Measurements from ENCODE around the gene ARHGEF33.

ARHGEF33 gene

DNA sequence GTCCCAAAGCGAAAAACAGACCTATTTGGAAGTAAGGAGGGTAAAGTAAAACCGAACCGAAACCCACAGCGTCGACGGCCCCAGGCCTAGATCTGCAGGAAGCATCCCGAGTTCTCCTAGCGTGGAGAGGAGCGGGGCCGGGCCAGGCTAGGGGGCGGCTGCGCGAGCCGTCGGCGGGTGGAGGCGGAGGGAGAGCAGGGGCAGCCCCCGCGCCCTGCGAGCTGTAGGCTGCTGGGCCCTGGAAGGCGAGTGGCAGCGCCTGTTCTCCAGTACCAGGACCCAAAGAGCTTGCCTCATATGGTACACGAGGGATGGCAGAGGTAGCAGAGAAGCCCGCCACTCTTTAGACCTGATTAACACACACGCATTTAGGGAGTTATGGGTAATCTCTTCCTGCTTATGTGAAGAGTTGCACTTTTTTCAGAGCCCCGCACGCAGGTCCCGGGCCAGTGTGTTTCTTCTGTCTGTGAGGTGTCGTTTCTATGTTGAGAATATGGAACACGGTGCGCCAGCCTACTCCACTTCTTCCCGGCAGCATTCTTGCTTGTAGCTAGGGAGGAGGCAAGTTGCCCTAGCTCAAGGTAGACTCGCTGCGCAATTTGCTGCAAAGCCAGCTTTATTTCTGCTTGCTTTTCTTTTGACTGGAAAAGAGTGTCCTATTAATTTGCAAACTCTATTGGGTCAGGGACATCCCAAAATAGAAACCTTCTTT, 71.1 kb downstream of the ARHGEF33 start:
- DNase-seq (ENCODE audit: low read depth): no peak

DNA sequence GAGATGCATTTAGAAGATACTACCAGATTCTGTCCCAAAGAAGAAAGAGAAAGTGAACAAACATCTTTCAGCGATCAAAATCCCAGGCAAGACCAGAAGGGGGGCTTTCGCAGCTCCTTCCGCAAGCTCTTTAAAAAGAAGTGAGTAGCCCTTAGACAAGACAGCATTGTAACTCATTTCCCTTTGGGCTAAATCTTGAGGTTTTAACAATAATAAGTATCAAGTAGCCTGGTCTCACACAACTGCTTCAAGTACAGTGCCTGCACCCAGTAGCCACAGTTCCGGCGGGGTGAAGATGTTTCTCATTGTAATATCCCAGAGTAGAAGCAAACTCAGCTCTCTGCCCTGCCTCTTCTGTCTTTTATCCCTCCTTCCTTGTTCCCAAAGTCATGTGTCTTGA, 76.3 kb downstream of the ARHGEF33 start:
- DNase-seq (ENCODE audit: low read depth): no peak

DNA sequence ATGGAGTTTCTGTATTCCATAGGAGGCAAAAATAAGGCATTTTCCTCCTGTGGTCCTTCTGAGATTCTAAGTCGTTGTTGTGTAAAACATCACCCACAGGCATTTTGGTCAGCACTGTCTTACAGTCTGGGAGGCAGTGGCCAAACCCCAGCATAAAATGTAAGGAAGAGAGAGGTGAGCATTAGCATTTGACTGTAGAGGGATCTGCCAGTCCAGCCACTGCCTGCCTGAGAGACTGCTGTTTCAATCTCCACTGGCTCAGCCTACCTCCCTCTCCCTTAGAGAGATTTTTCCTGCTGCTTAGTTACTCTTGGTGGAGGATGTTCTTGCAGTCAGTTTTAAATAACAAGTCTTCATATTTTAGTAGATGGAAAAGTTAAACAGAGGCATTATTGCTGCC, 77.0 kb downstream of the ARHGEF33 start:
- no peak for DNase-seq (ENCODE audit: low read depth)

DNA sequence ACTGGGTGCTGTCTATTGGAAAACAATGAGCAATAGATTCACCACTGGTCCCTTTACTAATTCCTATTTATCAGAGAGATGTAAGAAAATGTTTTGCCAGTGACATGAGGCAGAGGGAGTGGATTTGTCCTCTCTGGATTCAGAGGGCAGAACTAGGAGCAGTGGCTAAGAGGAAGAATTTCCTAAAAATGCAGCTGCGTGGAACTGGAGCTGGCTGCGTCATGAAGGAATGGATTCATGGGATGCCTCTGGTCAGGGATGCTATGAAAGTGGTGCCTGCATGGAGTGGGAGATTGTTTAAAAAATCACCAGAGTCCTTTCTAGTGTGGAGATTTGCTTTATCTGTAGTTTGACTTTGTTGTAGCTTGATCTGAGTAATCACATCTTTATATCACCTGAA, 78.3 kb downstream of the ARHGEF33 start:
- DNase-seq (ENCODE audit: low read depth): no peak

DNA sequence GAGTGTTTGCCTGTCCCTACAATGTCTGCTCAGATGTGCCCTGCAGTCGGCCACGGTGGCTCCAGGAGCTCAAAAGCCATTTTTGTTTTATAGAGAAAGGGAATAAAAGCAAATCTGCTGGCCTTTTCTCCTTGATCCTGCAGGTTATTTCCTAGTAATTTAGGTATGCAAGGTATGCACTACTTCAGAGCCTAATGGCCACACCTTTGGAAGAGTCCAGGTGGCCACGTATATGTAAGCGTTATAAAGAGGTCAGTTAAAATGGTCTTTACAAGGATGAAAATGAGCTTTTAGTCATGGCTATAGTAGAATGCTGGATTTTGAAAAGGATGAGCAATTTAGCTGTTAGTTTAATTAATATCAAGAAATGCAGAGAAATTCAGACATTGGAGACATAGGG, 81.7 kb downstream of the ARHGEF33 start:
- no peak for DNase-seq (ENCODE audit: low read depth)

DNA sequence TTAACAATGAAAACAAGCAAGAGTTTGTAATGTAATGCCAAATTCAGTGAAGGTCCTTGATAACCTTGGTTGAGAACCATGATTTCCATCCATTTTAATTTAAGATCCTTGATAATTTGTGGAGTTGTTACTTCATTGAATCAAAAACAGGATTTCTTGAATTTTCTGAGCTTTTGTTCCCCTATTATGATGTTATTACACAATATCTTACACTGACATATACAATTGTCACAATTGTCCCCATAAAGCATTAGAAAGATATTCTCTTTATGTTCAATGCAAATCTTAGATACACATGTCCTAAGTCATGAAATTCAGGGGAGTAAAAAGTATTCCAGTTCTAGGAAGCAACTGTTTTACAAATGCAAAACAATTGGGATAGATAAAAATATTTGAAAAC, 83.6 kb downstream of the ARHGEF33 start:
- DNase-seq (ENCODE audit: low read depth): no peak

DNA sequence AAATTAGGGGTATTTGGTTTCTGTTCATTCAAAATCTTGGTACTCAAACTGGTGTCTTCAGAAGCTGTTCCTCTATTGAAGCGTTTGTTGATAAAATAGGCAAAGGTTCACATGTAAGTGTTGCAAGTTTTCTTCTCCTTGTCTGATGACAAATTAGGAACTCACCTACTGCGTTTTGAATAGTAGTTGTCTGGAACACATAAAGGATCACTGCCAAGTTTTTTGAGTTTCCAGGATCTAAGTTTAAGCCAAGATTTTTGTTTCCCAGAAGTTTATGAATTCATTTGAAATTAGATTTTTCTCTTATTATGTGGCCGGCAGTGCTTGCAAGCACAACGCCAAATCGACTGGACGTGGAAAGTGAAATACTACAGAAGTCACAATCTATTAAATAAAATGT, 85.4 kb downstream of the ARHGEF33 start:
- no peak for DNase-seq (ENCODE audit: low read depth)

DNA sequence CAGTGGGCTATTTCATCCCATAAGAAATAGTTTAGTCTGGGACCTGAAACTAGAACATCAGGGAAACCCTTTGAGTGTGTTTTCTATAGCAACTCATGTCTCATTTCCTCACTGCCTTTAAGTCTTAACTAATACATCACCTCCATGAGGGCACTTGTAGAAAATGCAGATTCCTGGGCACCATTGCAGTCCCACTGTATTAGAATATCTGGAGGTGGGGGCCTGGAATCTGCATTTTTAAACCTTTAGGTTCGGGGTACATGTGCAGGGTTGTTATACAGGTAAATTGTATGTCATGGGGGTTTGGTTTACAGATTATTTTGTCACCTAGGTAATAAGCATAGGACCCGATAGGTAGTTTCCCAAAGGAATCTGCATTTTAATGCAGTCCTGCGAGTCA, 87.4 kb downstream of the ARHGEF33 start:
- DNase-seq (ENCODE audit: low read depth): no peak

DNA sequence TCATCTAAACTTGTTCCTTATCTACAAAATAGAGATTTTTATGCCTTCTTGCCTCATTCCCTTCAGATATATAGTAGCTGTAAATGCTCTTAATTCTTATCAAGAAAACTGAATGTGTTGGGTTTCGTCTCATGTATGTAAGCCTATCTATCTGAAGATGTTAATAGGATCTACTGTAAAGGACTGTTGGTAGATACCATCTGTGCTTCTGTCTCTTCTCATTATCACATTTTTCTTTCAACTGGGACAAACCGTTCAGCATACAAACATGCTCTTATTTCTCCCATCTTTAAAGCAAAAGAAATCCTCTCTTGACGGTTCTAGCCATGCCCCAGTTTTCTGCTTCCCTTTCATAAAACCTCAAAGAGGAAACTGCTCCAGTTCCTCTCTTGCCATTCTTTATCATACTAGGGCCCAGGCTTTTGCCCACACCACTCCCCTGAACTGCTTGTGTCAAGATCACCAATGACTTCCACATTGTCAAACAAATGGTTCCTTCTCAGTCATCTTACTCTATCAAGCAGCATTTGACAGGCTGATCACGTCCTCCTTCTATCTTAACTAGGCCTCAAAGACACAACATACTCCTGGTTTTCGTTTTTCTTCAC, 88.7 kb downstream of the ARHGEF33 start:
- DNase-seq (ENCODE audit: low read depth): no peak

DNA sequence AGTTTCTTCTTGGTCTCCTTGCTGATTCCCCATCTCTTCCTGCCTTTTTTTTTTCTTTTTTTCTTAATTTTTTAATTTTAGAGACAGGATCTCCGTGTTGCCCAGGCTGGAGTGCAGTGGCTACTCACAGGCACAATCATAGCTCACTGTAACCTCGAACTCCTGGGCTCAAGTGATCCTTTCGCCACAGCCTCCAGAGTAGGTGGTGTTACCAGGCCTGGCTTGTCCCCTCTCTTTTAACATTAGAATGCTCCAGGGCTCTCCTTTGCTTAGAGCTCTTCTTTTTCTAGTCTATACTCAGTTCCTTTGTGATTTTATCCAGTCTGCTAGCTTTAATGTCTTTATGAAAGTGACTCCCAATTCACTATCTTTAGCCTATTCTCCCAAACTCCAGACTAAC, 89.2 kb downstream of the ARHGEF33 start:
- no peak for DNase-seq (ENCODE audit: low read depth)

DNA sequence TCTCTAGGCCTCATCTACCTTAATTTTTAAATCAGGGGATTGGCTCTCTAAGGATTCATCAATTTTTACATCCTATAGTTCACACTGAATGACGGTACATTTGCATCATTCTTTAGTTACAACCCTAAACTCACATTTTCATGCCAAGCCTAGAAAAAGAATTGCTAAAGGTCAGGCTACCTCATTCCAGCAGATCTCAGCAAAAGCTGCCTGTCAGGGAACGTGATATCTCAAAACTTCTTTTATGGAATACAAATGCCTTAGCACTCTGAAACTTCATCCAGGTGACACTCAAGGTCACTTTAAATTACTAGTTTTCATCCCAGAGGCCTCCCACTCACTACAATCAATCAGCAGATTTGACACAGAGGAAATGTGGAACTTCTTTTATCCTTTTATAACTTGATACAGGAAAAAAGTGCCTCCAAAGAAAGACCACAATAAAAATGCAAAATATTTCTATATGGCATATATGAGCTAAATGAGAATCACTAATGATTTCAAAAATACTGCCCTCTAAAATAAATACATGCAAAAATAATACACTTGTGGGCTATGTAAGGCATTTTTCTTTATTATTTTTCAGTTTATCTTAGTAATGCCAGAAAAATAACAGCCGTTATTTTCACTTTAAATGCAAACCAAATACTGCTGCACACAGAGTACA, 91.5 kb downstream of the ARHGEF33 start:
- DNase-seq (ENCODE audit: low read depth): no peak

DNA sequence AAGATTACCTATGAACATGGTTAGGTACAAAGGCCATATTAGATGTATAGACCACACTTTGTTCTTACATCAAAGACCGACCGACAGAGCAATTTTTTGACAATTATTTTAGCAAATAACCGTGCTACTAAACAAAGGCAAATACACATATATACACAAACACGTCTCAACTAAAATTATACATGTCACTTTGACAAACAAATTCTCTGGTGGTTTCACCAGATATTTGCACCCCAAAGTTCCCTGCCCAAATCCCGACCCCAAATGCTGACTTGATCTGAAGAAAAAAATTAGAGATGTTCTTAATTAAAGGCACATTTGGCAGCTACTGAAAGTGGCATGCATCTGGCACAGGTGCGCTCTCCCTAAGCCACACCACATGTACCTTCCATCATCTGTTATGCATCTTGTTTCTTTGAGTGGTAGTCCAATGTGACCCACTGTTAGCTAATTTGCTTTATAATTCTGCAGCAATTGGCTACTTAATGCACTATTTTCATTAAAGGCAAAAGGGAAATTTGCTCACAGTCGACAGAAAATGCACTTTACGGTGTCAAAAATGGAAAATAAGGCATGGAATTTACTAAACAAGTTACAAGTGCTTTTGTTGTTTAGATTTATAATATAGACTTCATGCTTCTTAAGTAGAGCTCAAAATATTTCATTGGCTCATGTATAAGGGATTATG, 92.1 kb downstream of the ARHGEF33 start:
- DNase-seq (ENCODE audit: low read depth): no peak

DNA sequence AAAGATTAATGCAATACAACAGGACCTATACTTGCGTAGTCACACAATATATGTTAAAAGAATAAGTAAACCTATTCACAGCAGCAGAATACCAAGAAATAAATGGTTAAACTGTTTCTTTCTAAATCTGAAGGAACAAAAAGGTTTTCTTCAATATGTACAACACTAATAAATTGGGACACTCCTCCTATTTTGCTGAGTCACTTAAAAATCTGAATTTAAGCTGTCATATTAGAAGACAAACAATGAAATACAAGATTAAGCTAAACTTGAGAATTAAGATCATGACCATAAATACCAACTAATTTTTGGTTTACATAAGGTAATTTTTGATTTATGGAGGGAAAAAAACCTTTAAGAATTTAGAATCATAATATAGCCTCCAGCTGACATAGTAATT, 92.8 kb downstream of the ARHGEF33 start:
- DNase-seq (ENCODE audit: low read depth): no peak

DNA sequence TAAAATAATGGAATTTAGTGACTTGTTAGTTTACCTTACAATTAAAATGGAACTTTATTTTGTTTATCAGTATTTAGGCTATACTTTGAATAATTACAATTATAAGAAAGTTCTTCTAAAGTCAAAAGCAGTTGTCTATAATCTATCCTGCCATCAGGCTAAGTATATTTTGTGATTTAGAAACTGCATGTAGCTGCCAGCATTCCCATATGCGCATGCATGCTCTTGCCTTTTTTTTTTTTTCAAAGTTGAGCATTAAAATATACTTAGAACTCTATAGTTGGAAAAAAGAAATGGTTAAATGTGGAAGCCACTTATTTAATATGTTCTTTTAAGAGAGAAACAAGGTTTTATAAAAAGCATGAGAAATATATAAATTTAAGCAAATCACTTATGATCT, 99.0 kb downstream of the ARHGEF33 start:
- no peak for DNase-seq (ENCODE audit: low read depth)

DNA sequence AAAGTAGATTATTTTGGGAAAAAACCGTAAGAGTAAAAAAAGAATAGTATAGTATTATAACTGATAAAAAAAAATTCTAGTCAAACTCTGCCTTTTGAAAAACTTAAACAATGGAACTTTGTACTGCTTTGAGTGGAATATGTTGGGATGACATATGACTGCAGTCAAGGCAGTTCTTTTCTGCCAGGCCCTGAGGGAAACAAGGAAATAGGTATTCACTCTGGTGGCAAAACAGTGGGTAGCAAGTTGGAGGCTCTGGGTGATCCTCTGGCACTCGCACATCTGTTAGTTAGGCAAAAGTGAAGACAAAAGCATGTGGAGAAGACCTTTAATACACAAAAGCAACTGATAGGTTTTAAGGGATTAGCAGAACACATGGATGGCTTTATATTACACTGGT, 102.2 kb downstream of the ARHGEF33 start:
- no peak for DNase-seq (ENCODE audit: low read depth)

DNA sequence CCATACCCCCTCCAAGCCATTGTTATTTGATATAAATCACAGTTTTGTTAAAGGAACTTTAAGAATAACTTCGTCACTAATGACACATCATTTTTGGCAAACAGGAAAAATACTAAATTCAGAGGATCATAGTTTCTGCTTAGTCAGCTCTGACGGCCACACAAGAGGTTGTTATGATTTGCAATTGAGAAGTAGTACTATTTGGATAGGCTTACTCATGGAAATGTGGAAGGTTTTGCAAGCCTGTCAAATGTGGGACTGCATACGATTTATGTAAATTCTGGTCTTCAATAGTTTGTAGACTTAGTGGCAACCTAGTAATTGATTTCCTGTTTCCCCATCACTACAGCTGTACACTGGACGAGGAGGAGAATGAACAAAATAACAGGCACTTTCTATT, 108.1 kb downstream of the ARHGEF33 start:
- no peak for DNase-seq (ENCODE audit: low read depth)

DNA sequence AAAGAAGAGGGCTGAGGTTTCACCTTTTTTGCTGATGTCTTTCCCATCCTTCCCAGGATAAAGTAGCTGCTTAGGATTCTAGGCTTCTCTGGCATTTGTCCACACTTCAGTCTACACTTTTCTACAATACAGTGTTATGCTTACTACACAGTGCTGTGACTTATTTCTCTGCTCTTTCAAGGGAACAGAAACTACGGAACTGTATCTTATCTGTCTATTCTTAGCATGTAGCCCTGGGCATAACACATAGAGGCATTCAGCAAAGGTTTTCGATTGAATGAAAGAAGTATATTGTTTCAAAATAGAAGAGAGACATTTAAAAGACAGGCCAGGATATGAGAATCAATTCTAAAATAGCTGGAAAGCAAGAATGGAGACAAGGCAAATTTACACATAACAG, 110.9 kb downstream of the ARHGEF33 start:
- no peak for DNase-seq (ENCODE audit: low read depth)

DNA sequence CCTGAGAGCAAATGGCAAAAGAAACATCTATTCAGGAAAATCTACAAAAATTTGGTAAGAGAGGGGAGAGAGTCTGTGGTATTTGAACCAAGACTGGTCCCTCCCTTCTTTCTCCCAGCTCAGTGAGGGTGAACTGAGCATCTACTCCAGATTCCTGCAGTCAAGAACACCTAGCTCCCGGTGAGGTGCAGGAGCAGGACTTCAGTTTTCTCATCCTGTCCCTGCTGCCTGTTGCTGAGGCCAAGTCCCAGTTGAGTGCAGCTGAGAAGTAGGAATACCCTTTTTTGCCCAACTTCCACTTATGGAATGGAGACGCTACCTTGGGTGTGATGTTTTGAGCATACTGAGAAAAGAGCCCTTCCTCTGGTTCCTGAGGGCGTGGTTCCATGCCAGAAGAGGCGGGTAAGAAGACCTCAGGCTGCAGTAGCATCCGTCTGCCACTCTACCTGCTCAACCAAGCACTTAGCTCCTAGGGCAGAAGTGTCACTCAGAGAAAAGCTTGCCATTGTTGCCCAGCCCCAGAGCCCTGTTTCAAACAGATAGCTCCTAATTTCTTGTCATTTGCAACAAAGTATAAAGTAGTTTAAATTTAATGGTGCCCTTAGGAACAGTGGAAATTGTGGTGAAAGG, 118.3 kb downstream of the ARHGEF33 start:
- no peak for DNase-seq (ENCODE audit: low read depth)

DNA sequence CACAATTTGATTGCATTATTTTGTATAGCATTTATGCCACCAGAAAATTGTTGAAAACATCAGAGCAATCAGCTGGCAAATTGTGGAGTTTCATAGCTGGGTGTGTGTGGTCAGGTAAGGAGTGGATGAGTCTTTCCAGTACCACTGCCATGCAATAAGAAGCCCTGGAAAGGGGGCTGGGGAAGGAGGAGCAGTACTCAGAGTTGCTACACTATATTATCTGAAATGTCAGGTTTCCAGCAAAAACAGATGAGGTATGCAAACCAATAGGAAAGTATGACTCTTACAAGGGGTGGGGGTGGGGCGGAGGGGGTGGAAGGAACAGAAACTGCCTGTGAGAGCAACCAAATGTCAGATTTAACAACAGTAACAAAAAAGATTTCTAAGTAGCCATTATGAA, 119.0 kb downstream of the ARHGEF33 start:
- DNase-seq (ENCODE audit: low read depth): no peak

DNA sequence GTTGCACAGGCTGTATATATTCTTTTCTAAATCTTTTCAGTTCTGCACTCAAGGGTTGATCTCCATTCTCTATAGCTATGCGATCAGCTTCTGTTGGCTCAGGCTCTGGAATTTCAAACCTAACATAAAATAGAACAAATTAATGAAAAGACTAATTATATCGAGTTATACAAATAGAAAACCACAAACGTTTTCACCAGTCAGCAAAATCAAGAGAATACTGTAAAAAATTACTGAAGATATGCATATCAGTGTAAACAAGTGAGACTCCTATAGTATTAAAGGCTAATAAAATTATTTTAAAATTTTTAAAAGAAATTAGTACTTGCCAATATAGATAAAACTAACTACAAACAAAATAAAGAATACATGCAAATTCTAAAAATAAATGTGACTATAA, 124.2 kb downstream of the ARHGEF33 start:
- no peak for DNase-seq (ENCODE audit: low read depth)

DNA sequence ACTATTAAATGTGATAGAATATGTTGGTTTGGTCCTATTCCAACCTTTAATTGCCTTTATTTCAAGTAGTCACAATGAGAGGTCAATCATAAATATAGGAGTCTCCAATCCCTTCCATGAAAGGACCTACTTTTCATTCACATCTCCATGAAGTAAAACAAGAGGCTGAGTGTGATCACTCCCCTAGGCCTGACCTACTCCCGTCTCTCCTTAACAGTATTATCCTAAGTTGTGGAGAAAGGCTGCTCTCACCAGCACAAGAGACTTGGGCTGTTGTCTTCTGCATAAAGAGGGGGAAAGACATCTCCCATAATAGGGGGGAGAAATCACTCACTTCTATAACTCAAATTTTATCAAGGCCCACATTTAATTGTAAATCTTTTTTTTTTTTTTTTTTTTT, 125.7 kb downstream of the ARHGEF33 start:
- no peak for DNase-seq (ENCODE audit: low read depth)

DNA sequence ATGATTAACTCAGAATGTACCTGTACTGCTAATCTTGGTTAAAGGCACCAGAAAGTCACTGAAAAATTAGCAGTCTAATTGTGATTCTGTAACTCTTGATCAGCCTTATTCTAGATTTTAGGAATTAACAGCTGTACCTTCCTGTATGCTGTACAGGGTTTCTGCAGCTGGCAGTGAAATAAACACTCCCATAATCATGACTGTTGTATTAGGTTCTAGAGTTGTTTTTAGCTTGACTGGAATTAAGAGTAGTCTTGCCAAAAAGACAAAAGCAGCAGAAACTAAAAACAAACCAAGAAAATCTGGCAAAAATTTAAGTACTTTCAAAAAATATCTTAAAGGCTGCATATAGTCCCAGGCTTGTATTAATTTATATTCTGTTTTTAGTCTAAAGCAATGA, 127.7 kb downstream of the ARHGEF33 start:
- no peak for DNase-seq (ENCODE audit: low read depth)

DNA sequence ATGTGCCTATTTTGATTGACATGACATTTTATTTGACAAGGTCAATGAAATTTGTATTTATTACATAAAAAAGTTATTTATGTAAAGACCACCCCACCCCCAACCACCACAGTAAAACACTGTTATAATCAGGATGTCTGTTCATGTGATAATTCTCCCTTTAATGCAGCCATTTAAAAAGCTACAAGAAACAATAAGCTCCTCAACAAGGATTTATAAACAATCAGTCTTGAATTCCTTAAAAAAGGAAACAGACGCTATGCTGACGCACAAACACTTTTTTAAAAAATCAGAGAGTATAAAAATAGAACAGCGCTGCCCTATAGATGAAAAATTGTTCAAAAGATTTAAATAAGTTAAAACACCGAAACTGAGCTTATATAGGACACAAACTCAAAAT, 129.0 kb downstream of the ARHGEF33 start:
- DNase-seq (ENCODE audit: low read depth): no peak
